ENCODE measurements around the gene HOXD1.

The HOXD1 gene

DNA sequence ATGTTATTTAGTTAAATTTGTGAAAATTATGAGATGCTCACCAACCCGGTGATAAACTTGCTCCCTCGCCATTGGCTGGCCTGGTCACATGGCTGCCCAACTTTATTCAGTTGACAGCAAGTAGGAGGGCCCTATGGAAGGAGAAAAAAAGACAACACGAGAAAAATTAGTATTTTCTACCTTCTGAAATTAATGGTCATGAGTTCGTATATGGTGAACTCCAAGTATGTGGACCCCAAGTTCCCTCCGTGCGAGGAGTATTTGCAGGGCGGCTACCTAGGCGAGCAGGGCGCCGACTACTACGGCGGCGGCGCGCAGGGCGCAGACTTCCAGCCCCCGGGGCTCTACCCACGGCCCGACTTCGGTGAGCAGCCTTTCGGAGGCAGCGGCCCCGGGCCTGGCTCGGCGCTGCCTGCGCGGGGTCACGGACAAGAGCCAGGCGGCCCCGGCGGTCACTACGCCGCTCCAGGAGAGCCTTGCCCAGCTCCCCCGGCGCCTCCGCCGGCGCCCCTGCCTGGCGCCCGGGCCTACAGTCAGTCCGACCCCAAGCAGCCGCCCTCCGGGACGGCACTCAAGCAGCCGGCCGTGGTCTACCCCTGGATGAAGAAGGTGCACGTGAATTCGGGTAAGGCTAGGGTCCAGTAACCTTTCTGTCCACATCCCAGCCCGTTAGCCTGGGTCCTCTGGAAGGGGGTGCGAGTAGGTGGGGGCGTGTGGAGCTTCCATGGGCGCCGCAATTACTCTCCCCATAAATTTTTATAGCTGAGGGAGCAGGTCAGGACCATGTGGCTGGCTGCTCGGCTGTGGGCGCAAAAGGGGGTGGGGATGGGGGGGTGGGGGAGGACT, 36.8 kb upstream of the HOXD1 start, which contains the start of gene HOXD4:
Gene HOXD4 (plus strand): TSS at position 109 of the 846 bp plus-strand sequence. CDS start 84 bp downstream, at position 193.
- H3K36me3 Mint-ChIP-seq (ENCODE audit: low read depth) = peaks cover 84% of the 10 kb centered on the region
- H3K4me1 Mint-ChIP-seq = peaks cover 85% of the 10 kb centered on the region
- H3K9me3 Mint-ChIP-seq = no peaks in the 10 kb centered on the region
- peak within 1 kb of the TSS; percentile 95 to 99 (median 97) for H3K27ac Mint-ChIP-seq
- H3K4me3 Mint-ChIP-seq = peak within 1 kb of the TSS; percentile 84 to 96 (median 94)
- TF ChIP-seq, protein P1, sequence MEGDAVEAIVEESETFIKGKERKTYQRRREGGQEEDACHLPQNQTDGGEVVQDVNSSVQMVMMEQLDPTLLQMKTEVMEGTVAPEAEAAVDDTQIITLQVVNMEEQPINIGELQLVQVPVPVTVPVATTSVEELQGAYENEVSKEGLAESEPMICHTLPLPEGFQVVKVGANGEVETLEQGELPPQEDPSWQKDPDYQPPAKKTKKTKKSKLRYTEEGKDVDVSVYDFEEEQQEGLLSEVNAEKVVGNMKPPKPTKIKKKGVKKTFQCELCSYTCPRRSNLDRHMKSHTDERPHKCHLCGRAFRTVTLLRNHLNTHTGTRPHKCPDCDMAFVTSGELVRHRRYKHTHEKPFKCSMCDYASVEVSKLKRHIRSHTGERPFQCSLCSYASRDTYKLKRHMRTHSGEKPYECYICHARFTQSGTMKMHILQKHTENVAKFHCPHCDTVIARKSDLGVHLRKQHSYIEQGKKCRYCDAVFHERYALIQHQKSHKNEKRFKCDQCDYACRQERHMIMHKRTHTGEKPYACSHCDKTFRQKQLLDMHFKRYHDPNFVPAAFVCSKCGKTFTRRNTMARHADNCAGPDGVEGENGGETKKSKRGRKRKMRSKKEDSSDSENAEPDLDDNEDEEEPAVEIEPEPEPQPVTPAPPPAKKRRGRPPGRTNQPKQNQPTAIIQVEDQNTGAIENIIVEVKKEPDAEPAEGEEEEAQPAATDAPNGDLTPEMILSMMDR (IDR thresholded peaks at IDR 0.05; ENCODE audit: unreplicated experiment in 3 of 3) = no peak
- H3K27me3 Mint-ChIP-seq (ENCODE audit: low read depth) = no peaks in the 10 kb centered on the region

- Mint-ChIP-seq H3K36me3 (ENCODE audit: low read depth) (peaks cover 76% of the 10 kb centered on the region), H3K4me3 (peak overlapping the region; percentile 81 to 84 (median 83)), H3K27ac (peak overlapping the region; percentile 95 to 99 (median 96)), H3K27me3 (ENCODE audit: low read depth) (no peaks in the 10 kb centered on the region), H3K4me1 (peaks cover 80% of the 10 kb centered on the region), H3K9me3 (no peaks in the 10 kb centered on the region)
- TF ChIP-seq, protein P1 (IDR thresholded peaks at IDR 0.05; ENCODE audit: unreplicated experiment in 3 of 3) = no peak
Observed at GRCh38 chr2:176152350-176153181, 35.9 kb upstream of the HOXD1 start.

DNA sequence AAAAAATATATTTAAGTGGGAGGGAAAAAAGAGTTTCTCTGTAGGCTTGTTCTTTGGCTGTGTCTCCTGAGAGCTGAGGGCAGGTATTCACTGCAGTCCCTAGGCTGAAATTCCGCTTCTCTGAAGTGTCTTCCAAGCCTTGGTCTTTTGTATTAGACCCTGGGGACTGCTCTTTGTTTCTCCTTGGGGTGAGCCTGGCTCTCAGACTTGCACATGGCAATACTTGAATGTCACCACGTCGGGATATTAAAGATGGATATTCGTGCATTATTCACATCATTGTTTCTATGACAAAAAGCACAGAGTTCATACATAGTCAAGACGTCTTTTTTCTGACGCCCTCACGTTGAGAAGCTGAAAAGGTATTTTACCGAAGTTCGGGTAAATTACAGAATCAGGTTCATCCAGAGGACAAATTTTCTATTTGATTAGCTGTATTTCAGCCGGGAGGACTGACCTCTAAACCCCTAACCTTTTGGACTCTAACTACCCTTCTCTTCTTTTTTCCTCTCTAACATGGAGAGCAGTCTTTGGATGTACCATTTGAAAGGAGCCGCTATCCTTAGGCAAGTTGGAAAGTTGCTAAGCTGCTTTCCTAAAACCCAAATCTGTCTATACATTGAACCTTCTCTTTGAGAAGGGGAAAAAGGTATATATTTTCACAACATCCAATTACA, 33.8 kb upstream of the HOXD1 start:
- H3K4me1 Mint-ChIP-seq = peaks cover 70% of the 10 kb centered on the region
- H3K36me3 Mint-ChIP-seq (ENCODE audit: low read depth) = peaks cover 58% of the 10 kb centered on the region
- H3K4me3 Mint-ChIP-seq = peak overlapping the region; percentile 81 to 84 (median 83)
- H3K27ac Mint-ChIP-seq = peak overlapping the region; percentile 95 to 99 (median 96)
- peaks cover 4% of the 10 kb centered on the region for H3K27me3 Mint-ChIP-seq (ENCODE audit: low read depth)
- H3K9me3 Mint-ChIP-seq = no peaks in the 10 kb centered on the region
- TF ChIP-seq, protein P1 (IDR thresholded peaks at IDR 0.05; ENCODE audit: unreplicated experiment in 3 of 3) = no peak

- peaks cover 50% of the 10 kb centered on the region for H3K36me3 Mint-ChIP-seq (ENCODE audit: low read depth)
- H3K4me1 Mint-ChIP-seq = peaks cover 65% of the 10 kb centered on the region
- H3K27ac Mint-ChIP-seq = peak overlapping the region; percentile 95 to 99 (median 96)
- peaks cover 4% of the 10 kb centered on the region for H3K27me3 Mint-ChIP-seq (ENCODE audit: low read depth)
- TF ChIP-seq, protein P1 (IDR thresholded peaks at IDR 0.05; ENCODE audit: unreplicated experiment in 3 of 3) = no peak
- peak overlapping the region; percentile 81 to 84 (median 83) for H3K4me3 Mint-ChIP-seq
- H3K9me3 Mint-ChIP-seq = no peaks in the 10 kb centered on the region
Observed at GRCh38 chr2:176155356-176156044, 33.0 kb upstream of the HOXD1 start.

GRCh38 chr2:176156301-176156806, 32.1 kb upstream of the HOXD1 start:
- no peaks in the 10 kb centered on the region for H3K9me3 Mint-ChIP-seq

More at GRCh38 chr2:176156301-176156806, 32.1 kb upstream of the HOXD1 start:
- Mint-ChIP-seq H3K4me1 (peaks cover 63% of the 10 kb centered on the region), H3K4me3 (peak overlapping the region; percentile 80 to 85 (median 81)), H3K27me3 (ENCODE audit: low read depth) (peaks cover 11% of the 10 kb centered on the region), H3K27ac (peak overlapping the region; percentile 95 to 99 (median 96)), H3K36me3 (ENCODE audit: low read depth) (peaks cover 45% of the 10 kb centered on the region)
- TF ChIP-seq, protein P1 (IDR thresholded peaks at IDR 0.05; ENCODE audit: unreplicated experiment in 3 of 3) = no peak
